PC-9 (cell line): Measurements from ENCODE around the gene BCAS3. TPM values are rescaled to one million over a fixed set of nuclear protein-coding genes. Genes with fewer than 3 reads are reported as not detected.

Experiments
- BruUV-seq: library from RNA; stranded (reverse); fragments of 400-500 nt; replicated peaks from 2 replicates; lab custom pipeline; 2021; lab: Mats Ljungman, UMichigan
- CTCF ChIA-PET: fragments of 300-600 bp; sonication (Branson Sonifier 250); formaldehyde crosslinking; loops from one replicate; lab custom pipeline; 2022; ENCODE audit warnings: antibody characterized with exemption; lab: Charles Lee
- POLR2A ChIA-PET: fragments of 300-600 bp; sonication (Branson Sonifier 250); formaldehyde crosslinking; loops from one replicate; lab custom pipeline; 2022; ENCODE audit warnings: antibody characterized with exemption; ENCODE audit not compliant: unreplicated experiment; lab: Charles Lee
- DNase-seq, 2 experiments: peaks; one replicate each; pipeline versions ENCODE4 v3.0.0 to v3.0.0-alpha.2; 2015 to 2022; ENCODE audit warnings: mixed read lengths in 1 of 2
- H2AFZ ChIP-seq: fragments of 200-600 bp; sonication (generic); 2 replicates; pipeline ENCODE4 v1.8.1; 2017; ENCODE audit warnings: antibody characterized with exemption
- H3F3A ChIP-seq: fragments of 200-600 bp; sonication (generic); 2 replicates; pipeline ENCODE4 v1.8.1; 2017; ENCODE audit warnings: antibody characterized with exemption, mild to moderate bottlenecking, low read depth; ENCODE audit not compliant: insufficient read depth
- H3K27ac ChIP-seq: fragments of 200-600 bp; sonication (generic); 2 replicates; pipeline ENCODE4 v1.6.1; 2016; ENCODE audit warnings: mixed run types
- H3K27me3 ChIP-seq: fragments of 200-600 bp; sonication (generic); 2 replicates; pipeline ENCODE4 v1.6.1; 2016; ENCODE audit warnings: low read depth, mixed run types; ENCODE audit not compliant: insufficient read depth
- H3K36me3 ChIP-seq: fragments of 200-600 bp; sonication (generic); 2 replicates; pipeline ENCODE4 v1.6.1; 2016; ENCODE audit warnings: low read depth, mixed run types
- H3K4me1 ChIP-seq: fragments of 200-600 bp; sonication (generic); replicated peaks from 2 replicates; pipeline ENCODE4 v1.6.1; 2016; ENCODE audit warnings: mixed run types; ENCODE audit not compliant: insufficient read depth
- H3K4me2 ChIP-seq: fragments of 200-600 bp; sonication (generic); 2 replicates; pipeline ENCODE4 v1.6.1; 2017; ENCODE audit warnings: mixed run types
- H3K4me3 ChIP-seq: fragments of 200-600 bp; sonication (generic); 2 replicates; pipeline ENCODE4 v1.6.1; 2016; ENCODE audit warnings: mixed run types
- H3K79me2 ChIP-seq: fragments of 200-600 bp; sonication (generic); 2 replicates; pipeline ENCODE4 v1.6.1; 2017; ENCODE audit warnings: low read depth, mixed run types
- H3K9me2 ChIP-seq: fragments of 200-600 bp; sonication (generic); 2 replicates; pipeline ENCODE4 v1.8.1; 2017; ENCODE audit warnings: mild to moderate bottlenecking; ENCODE audit not compliant: insufficient read depth
- H3K9me3 ChIP-seq: fragments of 200-600 bp; sonication (generic); 2 replicates; pipeline ENCODE4 v1.8.1; 2016; ENCODE audit warnings: low read depth; ENCODE audit not compliant: insufficient read depth
- H4K20me1 ChIP-seq: fragments of 200-600 bp; sonication (generic); 2 replicates; pipeline ENCODE4 v1.8.1; 2017; ENCODE audit not compliant: insufficient read depth
- CTCF ChIP-seq: fragments of 200-600 bp; sonication (generic); conservative IDR thresholded peaks from 2 replicates; pipeline ENCODE4 v1.6.1; 2017; ENCODE audit warnings: mixed run types, antibody characterized with exemption, mild to moderate bottlenecking, moderate library complexity
- EZH2 ChIP-seq: fragments of 200-600 bp; sonication (generic); IDR thresholded peaks from 2 replicates; pipeline ENCODE4 v1.8.0; 2017; ENCODE audit warnings: antibody characterized with exemption, low read depth
- intact Hi-C: fragments of 100-400 bp; cut with micrococcal nuclease; formaldehyde crosslinking; loops from one replicate; pipeline ENCODE4 v1.10.0; 2022; ENCODE audit not compliant: unreplicated experiment
- total RNA-seq: library from RNA; stranded (reverse); gene quantifications from 2 replicates; pipeline ENCODE4 v1.2.3, GENCODE V29; 2021

Gene BCAS3
- total RNA-seq, 1 experiment from 2014 or later, result 26.0 TPM

GRCh38 chr17:61265397-61265796 is 587.7 kb downstream of the BCAS3 start:
- Histone ChIP-seq H3K4me3 (no peak overlapping the region), H3K27ac (no peak overlapping the region), H4K20me1 (no peaks in the 10 kb centered on the region), H3F3A (no peaks in the 10 kb centered on the region), H2AFZ (no peak overlapping the region), H3K4me1 (no peaks in the 10 kb centered on the region), H3K9me2 (no peaks in the 10 kb centered on the region), H3K9me3 (no peaks in the 10 kb centered on the region), H3K4me2 (no peak overlapping the region), H3K27me3 (no peaks in the 10 kb centered on the region), H3K36me3 (no peaks in the 10 kb centered on the region), H3K79me2 (no peaks in the 10 kb centered on the region)
- ChIA-PET POLR2A (no interaction called here), CTCF (no interaction called here)
- no TSS peak for BruUV-seq
- no peak for DNase-seq
- no peak for TF ChIP-seq EZH2
- no peak for TF ChIP-seq CTCF
- intact Hi-C loops, result no loop called here

GRCh38 chr17:61267847-61268246 is 590.2 kb downstream of the BCAS3 start:
- Histone ChIP-seq H3K4me3 (no peak overlapping the region), H3K4me2 (no peak overlapping the region), H3K9me2 (no peaks in the 10 kb centered on the region), H3K36me3 (no peaks in the 10 kb centered on the region), H2AFZ (no peak overlapping the region), H3K9me3 (no peaks in the 10 kb centered on the region), H3K79me2 (no peaks in the 10 kb centered on the region), H3K27me3 (no peaks in the 10 kb centered on the region), H4K20me1 (no peaks in the 10 kb centered on the region), H3K27ac (no peak overlapping the region), H3F3A (no peaks in the 10 kb centered on the region), H3K4me1 (no peaks in the 10 kb centered on the region)
- no TSS peak for BruUV-seq
- POLR2A ChIA-PET, result no interaction called here
- intact Hi-C loops, result no loop called here
- CTCF ChIA-PET, result interaction anchor here (0.7 kb wide), 1 partner anchor 22 kb away, joined by 5 read pairs; no protein-coding TSS in a partner anchor
- DNase-seq, result no peak
- no peak for TF ChIP-seq EZH2
- TF ChIP-seq CTCF, result no peak

GRCh38 chr17:61275395-61275794 is 597.7 kb downstream of the BCAS3 start:
- Histone ChIP-seq H4K20me1 (no peaks in the 10 kb centered on the region), H3K79me2 (no peaks in the 10 kb centered on the region), H2AFZ (no peak overlapping the region), H3F3A (no peaks in the 10 kb centered on the region), H3K9me3 (no peaks in the 10 kb centered on the region), H3K4me3 (no peak overlapping the region), H3K9me2 (no peaks in the 10 kb centered on the region), H3K27ac (no peak overlapping the region), H3K27me3 (no peaks in the 10 kb centered on the region), H3K4me1 (no peaks in the 10 kb centered on the region), H3K4me2 (no peak overlapping the region), H3K36me3 (no peaks in the 10 kb centered on the region)
- ChIA-PET CTCF (no interaction called here), POLR2A (interaction anchor here (0.6 kb wide), 1 partner anchor 313 kb away, joined by 4 read pairs; no protein-coding TSS in a partner anchor)
- intact Hi-C loops, result no loop called here
- TF ChIP-seq EZH2 (no peak), CTCF (no peak)
- no peak for DNase-seq
- BruUV-seq, result no TSS peak
